ENCODE data around the gene APLP2. TPM values are rescaled to one million over a fixed set of nuclear protein-coding genes. Genes with fewer than 3 reads are reported as not detected.

The APLP2 gene
- total RNA-seq, 1 experiment from 2014 or later, result 210 TPM

- TF ChIP-seq TCF7L2 (IDR thresholded peaks at IDR 0.05; ENCODE audit: borderline replicate concordance, extremely low read depth, insufficient read depth, insufficient read length) (no peak), POLR2A (IDR thresholded peaks at IDR 0.05; ENCODE audit: borderline replicate concordance, extremely low read depth, insufficient read depth, insufficient read length) (no peak), MAX (IDR thresholded peaks at IDR 0.05) (no peak), FOSL1 (IDR thresholded peaks at IDR 0.05; ENCODE audit: low read depth) (no peak), JUND (IDR thresholded peaks at IDR 0.05) (no peak), YY1 (IDR thresholded peaks at IDR 0.05; ENCODE audit: extremely low read depth, insufficient replicate concordance, low read depth, low read length) (no peak), REST (IDR thresholded peaks at IDR 0.05; ENCODE audit: low read depth) (no peak), ZNF274 (IDR thresholded peaks at IDR 0.05; ENCODE audit: low read depth, low read length) (no peak)
- Histone ChIP-seq H4K20me1 (ENCODE audit: insufficient read depth) (no peaks in the 10 kb centered on the region), H3K9ac (ENCODE audit: low read length) (no peak overlapping the region), H3K4me3 (replicated peaks in 1 of 2; ENCODE audit: low read depth in 1 of 2, low read length in 2 of 2) (no peak overlapping the region), H3K9me2 (ENCODE audit: insufficient read depth) (no peaks in the 10 kb centered on the region), H3K79me2 (ENCODE audit: insufficient read depth, low read length) (no peaks in the 10 kb centered on the region), H3K9me3 (ENCODE audit: control insufficient read depth in 1 of 2, insufficient read depth in 1 of 2, low read depth in 1 of 2, low read length in 2 of 2) (no peaks in the 10 kb centered on the region), H3K27me3 (ENCODE audit: insufficient read depth, low read length) (no peaks in the 10 kb centered on the region), H3K27ac (ENCODE audit: low read depth, low read length) (no peak overlapping the region), H3K4me2 (ENCODE audit: low read length) (no peak overlapping the region), H3K36me3 (ENCODE audit: control insufficient read depth in 1 of 2, insufficient read depth in 2 of 2, low read length in 2 of 2) (no peaks in the 10 kb centered on the region), H3K4me1 (ENCODE audit: control insufficient read depth in 1 of 2, insufficient read depth in 2 of 2, low read length in 2 of 2) (peaks cover 0 to 5% of the 10 kb centered on the region in 2 experiments; a peak in 2 of 4 replicates), H2AFZ (ENCODE audit: low read depth, low read length, poor library complexity, severe bottlenecking) (no peak overlapping the region)
- ChIA-PET CTCF (interaction anchor here (0.6 kb wide), 1 partner anchor 28 kb away, joined by 3 read pairs; no protein-coding TSS in a partner anchor), RAD21 (ENCODE audit: low non-redundant PET in 1 of 2, low total read pairs in 2 of 2, uncharacterized antibody in 2 of 2, unreplicated experiment in 2 of 2) (no interaction called here), POLR2A (no interaction called here)
- intact Hi-C loops (cut with micrococcal nuclease), result no loop called here
- BruUV-seq (replicated peaks), result no TSS peak
- DNase-seq (ENCODE audit: low read depth, low spot score) (no peak), ATAC-seq (no peak)
These were observed 14.1 kb upstream of the APLP2 start for GRCh38 chr11:130055617-130056016.
